Effector memory CD4-positive, alpha-beta T cell (primary cell): ENCODE results near the gene KCNQ1OT1.

Experiments used
- DNase-seq, 3 donors: peaks; one replicate each; pipeline ENCODE4 v3.0.0-alpha.2; 2020
- H3K27ac ChIP-seq: 2 replicates; pipeline ENCODE4 v1.7.0; 2013; ENCODE audit warnings: mild to moderate bottlenecking, low read length, moderate library complexity; ENCODE audit not compliant: insufficient read depth, poor library complexity, severe bottlenecking
- H3K27me3 ChIP-seq: replicated peaks from 2 replicates; pipeline ENCODE4 v1.7.0; 2013; ENCODE audit warnings: mild to moderate bottlenecking, low read length; ENCODE audit not compliant: insufficient read depth, control insufficient read depth, poor library complexity, severe bottlenecking
- H3K36me3 ChIP-seq: 2 replicates; pipeline ENCODE4 v1.7.0; 2013; ENCODE audit warnings: mild to moderate bottlenecking, low read length, moderate library complexity; ENCODE audit not compliant: control insufficient read depth, insufficient read depth
- H3K4me1 ChIP-seq: 2 replicates; pipeline ENCODE4 v1.7.0; 2013; ENCODE audit warnings: low read length, mild to moderate bottlenecking; ENCODE audit not compliant: control insufficient read depth, insufficient read depth, poor library complexity, severe bottlenecking
- H3K4me3 ChIP-seq: 2 replicates; pipeline ENCODE4 v1.7.0; 2013; ENCODE audit warnings: low read length, low read depth, mild to moderate bottlenecking; ENCODE audit not compliant: insufficient read depth, poor library complexity, severe bottlenecking
- H3K9me3 ChIP-seq: 2 replicates; pipeline ENCODE4 v1.7.0; 2013; ENCODE audit warnings: mild to moderate bottlenecking, low read length, moderate library complexity; ENCODE audit not compliant: control insufficient read depth

KCNQ1OT1 gene

DNA sequence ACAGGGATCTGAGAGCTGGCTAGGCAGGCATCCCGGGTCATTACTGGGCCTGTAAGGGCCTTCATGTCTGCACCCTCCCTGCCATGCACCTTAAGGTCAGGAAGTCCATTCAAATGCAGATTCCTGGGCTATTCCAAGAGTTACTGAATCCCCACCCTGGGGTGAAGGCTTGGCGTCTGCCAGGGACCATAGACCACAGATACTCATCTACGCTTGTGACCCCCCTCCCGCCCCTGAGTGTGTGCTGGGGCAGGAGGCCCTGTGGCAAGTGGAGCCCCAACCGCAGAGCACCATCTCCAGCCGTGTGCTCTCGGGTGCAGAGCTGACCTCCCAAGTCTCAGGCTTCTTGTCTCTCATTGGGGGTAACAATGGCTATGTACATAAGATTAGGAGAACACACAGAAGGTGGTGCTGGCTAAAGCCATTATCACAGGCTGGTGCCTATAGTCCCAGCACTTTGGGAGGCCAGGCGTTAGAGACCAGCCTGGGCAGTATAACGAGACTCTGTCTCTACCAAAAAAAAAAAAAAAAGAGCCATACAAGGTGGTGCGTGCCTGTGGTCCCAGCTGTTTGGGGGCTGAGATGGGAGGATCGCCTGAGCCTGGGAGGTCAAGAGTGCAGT, 19.1 kb upstream of the KCNQ1OT1 start:
- H3K4me1 ChIP-seq: no peaks in the 10 kb centered on the region
- H3K36me3 ChIP-seq: no peaks in the 10 kb centered on the region
- H3K27ac ChIP-seq: no peak overlapping the region
- no peak for DNase-seq
- no peaks in the 10 kb centered on the region for H3K27me3 ChIP-seq
- no peak overlapping the region for H3K4me3 ChIP-seq
- H3K9me3 ChIP-seq: no peaks in the 10 kb centered on the region

DNA sequence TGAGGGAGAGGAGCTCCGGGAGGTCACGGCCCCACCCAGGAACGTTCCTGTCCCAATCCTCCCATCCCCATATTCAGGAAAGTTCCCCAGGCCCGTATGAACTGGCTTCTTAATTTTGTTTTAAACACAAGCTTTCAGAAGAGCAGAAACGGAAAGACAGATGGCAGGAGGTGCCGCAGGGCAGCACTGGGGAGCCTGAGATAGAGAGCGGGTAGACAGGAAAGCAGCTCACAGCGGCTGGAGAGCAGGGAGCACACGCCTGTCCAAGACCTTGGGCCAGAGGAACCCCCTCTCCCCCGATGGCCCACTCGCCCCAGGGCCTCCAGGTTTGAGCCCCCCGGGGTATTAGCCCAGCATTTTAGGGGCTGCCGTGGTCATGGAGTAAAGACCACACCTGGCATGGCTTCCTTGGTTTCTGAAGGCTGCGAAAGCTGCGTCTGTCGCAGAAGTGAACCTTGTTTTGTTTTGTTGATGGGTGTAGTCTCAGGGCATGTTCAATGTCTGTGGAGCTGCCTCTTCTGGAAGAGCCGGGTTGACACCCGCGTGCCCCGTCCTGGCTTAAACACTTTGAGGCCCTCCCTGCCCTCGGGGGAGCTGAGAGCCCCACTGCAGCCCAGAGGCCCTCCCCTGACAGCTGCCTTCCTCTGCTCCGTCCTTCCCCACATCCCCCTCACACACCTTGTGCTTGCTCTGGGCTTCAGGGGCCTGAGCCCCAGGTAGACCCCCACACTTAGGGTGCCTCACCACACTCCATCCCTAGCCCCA, 17.9 kb upstream of the KCNQ1OT1 start:
- Histone ChIP-seq H3K27ac (no peak overlapping the region), H3K4me3 (no peak overlapping the region), H3K4me1 (no peaks in the 10 kb centered on the region), H3K36me3 (no peaks in the 10 kb centered on the region), H3K9me3 (no peaks in the 10 kb centered on the region), H3K27me3 (no peaks in the 10 kb centered on the region)
- DNase-seq: no peak

DNA sequence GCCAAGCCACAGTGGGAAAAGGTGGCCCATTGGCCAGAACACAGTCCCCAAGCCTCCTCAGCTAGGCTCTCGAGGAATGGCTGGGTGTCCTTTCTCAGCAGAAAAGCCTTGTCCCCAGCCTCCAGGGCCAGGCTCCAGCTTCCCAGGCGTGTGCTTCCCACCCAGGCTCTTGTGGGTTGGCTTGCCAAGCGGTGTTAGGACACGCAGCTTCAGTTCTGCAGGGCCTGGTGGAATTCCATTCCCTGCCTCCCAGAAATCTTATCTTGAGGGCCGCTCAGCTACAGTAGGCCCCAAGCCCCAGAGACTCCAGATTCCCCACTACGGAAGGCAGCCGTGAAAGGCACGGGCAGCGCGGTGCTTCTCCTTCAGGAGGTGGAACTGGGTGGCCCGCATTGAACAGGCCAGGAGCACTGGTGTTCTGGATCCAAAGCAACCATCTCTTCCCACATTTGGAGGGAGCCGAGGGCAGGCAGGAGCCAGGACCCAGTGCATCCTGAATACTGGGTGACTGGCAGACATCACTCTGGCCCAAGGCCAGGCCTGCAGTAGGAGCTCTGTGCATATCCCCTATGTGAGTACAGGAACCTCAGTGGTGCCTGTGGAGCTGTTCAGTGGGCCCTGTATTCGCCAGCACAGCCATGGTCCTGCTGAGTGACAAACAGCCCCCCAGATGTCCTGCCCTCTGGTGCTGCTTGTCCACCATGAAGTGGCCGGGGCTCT, 16.7 kb upstream of the KCNQ1OT1 start:
- no peak for DNase-seq
- Histone ChIP-seq H3K27me3 (no peaks in the 10 kb centered on the region), H3K36me3 (no peaks in the 10 kb centered on the region), H3K9me3 (no peaks in the 10 kb centered on the region), H3K4me3 (no peak overlapping the region), H3K27ac (no peak overlapping the region), H3K4me1 (no peaks in the 10 kb centered on the region)

DNA sequence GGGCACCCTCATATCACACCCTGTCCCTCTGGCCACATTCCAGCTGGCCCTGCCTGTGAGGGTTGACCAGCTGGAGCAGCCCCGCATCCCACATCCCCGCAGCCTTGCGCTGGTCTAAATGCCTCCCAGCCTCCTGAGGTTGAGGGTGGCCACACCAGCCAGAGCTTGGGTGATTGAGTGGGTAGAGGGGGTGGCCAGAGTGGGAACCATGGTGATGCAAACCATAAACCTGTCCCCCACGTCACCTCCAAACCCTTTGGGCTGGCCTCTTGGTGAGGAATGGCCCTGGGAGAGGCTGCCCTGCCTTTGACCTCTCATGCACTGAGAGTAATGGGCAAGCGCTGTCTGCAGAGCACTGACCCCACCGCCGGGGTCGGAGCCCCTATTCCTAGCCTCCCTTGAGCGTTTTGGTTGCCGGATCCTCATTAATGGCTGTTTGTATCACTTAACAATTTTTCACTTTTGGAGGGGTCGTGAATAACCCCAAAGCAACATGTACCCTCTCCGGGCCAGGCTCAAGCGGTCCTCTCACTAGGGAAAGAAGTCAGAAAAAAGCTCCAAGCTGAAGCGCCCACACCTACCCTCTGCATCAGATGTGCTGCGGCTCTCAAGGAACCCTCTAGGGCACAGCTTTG, 16.0 kb upstream of the KCNQ1OT1 start:
- H3K36me3 ChIP-seq: no peaks in the 10 kb centered on the region
- no peaks in the 10 kb centered on the region for H3K9me3 ChIP-seq
- H3K4me1 ChIP-seq: no peaks in the 10 kb centered on the region
- no peaks in the 10 kb centered on the region for H3K27me3 ChIP-seq
- H3K27ac ChIP-seq: no peak overlapping the region
- DNase-seq: no peak
- H3K4me3 ChIP-seq: no peak overlapping the region

DNA sequence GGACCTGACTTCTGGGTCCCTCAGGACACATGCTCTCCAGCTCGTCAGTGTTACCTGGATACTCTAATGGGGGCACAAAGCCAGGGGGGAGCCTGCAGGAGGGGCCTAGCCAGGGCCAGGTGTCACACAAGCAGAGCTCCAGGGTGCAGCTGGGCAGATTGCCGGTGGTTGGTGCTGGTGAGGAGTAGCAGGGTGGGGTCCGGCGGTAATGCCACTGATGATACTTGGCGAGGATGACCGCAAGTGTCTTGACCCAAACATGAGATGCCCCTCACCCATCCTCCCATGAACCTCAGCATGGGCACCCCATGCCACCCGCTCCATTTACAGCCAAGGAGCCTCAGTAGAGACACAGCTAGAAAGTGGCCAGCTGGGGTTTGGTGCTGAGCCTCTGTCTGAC, 15.1 kb upstream of the KCNQ1OT1 start:
- Histone ChIP-seq H3K4me1 (no peaks in the 10 kb centered on the region), H3K36me3 (no peaks in the 10 kb centered on the region), H3K4me3 (no peak overlapping the region), H3K9me3 (no peaks in the 10 kb centered on the region), H3K27me3 (no peaks in the 10 kb centered on the region), H3K27ac (no peak overlapping the region)
- DNase-seq: no peak

DNA sequence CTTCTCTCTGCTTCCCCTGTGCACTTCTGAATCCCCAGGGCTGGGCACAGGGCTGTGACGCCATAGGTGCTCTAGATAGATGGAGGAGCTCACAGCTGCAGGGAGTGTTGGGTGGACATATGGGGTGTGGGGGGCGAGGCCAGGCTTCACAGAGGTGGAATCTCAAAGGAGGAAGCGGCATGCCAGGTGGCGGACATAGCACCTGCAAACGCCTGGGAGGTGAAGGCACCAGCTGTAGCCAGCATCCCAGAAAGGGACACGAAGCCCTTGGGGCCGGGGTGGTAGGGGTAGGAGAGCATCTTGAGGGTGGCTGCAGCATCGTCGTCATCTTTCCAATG, 14.6 kb upstream of the KCNQ1OT1 start:
- no peaks in the 10 kb centered on the region for H3K27me3 ChIP-seq
- H3K4me1 ChIP-seq: no peaks in the 10 kb centered on the region
- no peaks in the 10 kb centered on the region for H3K9me3 ChIP-seq
- no peak overlapping the region for H3K27ac ChIP-seq
- H3K36me3 ChIP-seq: no peaks in the 10 kb centered on the region
- no peak for DNase-seq
- no peak overlapping the region for H3K4me3 ChIP-seq

DNA sequence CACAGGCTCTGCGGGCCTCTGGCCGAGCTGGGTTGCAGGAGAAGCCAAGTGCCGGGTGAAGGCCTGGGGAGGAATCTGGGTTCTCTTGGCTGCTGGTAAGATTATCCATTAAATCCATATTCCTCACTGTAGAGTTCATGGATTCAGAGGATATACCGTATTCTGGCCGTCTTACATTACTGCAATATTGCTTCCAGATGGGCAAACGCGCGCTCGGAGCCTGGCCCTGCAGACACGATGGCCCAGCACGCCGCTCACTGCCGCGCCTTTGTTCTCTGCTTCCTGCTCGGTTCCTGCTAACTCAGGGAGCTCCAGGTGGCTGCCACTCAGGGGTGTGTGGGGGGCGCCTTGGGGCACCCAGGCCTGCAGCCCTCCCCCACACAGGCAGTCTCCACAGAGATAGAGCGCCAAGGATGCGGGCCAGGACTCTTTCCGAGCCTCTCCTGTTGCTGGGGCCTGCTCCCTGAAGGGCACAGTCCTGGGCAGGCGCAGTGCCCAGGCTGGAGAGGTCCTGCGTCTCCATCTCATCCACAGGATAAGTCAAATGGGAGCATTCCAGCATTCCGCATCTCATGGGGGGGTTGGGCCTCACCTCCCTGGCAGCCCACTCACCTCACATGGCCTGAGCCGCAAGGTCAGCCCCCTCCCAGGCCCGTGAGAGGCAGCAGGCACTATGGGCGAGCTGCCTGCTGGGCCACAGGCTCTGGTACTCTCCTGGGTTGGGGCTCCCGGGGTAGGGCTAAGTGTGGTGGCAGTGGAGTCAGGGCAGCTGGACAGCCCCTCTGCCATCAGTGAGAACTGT, 14.1 kb upstream of the KCNQ1OT1 start:
- H3K4me3 ChIP-seq: no peak overlapping the region
- no peaks in the 10 kb centered on the region for H3K4me1 ChIP-seq
- no peaks in the 10 kb centered on the region for H3K9me3 ChIP-seq
- no peaks in the 10 kb centered on the region for H3K27me3 ChIP-seq
- H3K36me3 ChIP-seq: no peaks in the 10 kb centered on the region
- no peak overlapping the region for H3K27ac ChIP-seq
- no peak for DNase-seq

DNA sequence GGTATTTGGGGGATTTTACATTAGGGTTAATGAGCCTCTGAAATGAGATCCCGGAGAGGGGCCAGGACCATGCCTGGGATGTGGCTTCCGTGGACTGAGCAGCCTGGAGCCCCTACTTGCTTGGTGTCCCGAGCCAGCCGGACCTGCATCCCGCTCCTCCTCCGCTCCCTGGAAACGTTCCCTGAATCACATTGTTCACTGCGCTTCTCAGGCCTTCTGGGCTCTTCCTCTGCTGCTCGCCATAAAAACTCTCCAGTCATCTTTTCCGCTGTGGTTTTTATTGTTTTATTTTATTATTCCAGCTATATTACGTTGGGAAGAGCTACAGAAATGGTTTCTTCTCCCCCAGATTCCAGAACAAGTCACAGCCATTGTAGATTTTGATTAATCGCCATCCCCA, 13.3 kb upstream of the KCNQ1OT1 start:
- Histone ChIP-seq H3K4me1 (no peaks in the 10 kb centered on the region), H3K4me3 (no peak overlapping the region), H3K27me3 (no peaks in the 10 kb centered on the region)

DNA sequence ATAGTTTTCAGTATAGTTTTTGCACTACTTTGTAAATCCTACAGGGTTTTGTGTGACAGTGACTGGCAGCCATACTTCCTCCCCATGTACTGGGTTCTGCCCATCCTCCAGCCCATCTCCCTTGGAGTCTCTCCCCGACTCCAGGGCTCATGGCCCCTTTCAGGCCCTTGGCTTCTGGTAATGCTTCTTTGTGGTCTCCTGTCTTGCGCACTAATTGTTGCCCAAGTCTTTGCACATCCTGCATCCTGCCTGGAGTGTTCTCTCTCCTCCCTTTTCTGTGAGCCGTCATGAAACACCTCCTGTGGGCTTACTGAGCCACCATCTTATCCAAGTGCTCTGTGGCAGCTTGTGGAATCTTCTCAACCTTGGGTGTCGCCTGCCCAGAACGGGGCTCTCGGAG, 11.4 kb upstream of the KCNQ1OT1 start:
- DNase-seq: no peak
- H3K4me3 ChIP-seq: no peak overlapping the region
- no peak overlapping the region for H3K27ac ChIP-seq
- no peaks in the 10 kb centered on the region for H3K9me3 ChIP-seq
- H3K36me3 ChIP-seq: no peaks in the 10 kb centered on the region
- H3K27me3 ChIP-seq: no peaks in the 10 kb centered on the region
- no peaks in the 10 kb centered on the region for H3K4me1 ChIP-seq

More for the DNA sequence above, 13.3 kb upstream of the KCNQ1OT1 start:
- no peaks in the 10 kb centered on the region for H3K9me3 ChIP-seq
- no peak overlapping the region for H3K27ac ChIP-seq
- H3K36me3 ChIP-seq: no peaks in the 10 kb centered on the region
- no peak for DNase-seq
